OCI-LY7 (cell line): Measurements from ENCODE around the gene AK9. TPM values are rescaled to one million over a fixed set of nuclear protein-coding genes. Genes with fewer than 3 reads are reported as not detected.

Source experiments
- BruUV-seq: library from RNA; stranded (reverse); fragments of 400-500 nt; replicated peaks from 2 replicates; lab custom pipeline; 2021; lab: Mats Ljungman, UMichigan
- CTCF ChIA-PET: fragments of 300-600 bp; sonication (Branson Sonifier 250); formaldehyde crosslinking; loops from one replicate; lab custom pipeline; 2022; ENCODE audit warnings: antibody characterized with exemption; ENCODE audit not compliant: unreplicated experiment; lab: Charles Lee
- POLR2A ChIA-PET: fragments of 300-600 bp; sonication (Branson Sonifier 250); formaldehyde crosslinking; loops from one replicate; lab custom pipeline; 2022; ENCODE audit warnings: antibody characterized with exemption; lab: Charles Lee
- DNase-seq: peaks from one replicate; pipeline ENCODE4 v3.0.0-alpha.2; 2015; ENCODE audit warnings: low spot score
- H2AFZ ChIP-seq: fragments of 200-600 bp; sonication (generic), shearing (Covaris generic); 2 replicates; pipeline ENCODE4 v1.6.1; 2014; ENCODE audit warnings: mild to moderate bottlenecking, antibody characterized with exemption, low read length, moderate library complexity
- H3K27ac ChIP-seq: fragments of 200-600 bp; sonication (generic); 2 replicates; pipeline ENCODE4 v1.5.1; 2014; ENCODE audit warnings: mixed run types, low read depth, mild to moderate bottlenecking, moderate library complexity, low read length, inconsistent platforms; ENCODE audit not compliant: poor library complexity, severe bottlenecking
- H3K36me3 ChIP-seq: fragments of 200-600 bp; sonication (generic); 2 replicates; pipeline ENCODE4 v1.6.1; 2014; ENCODE audit warnings: mild to moderate bottlenecking, antibody characterized with exemption, low read length, moderate library complexity, mixed read lengths; ENCODE audit not compliant: insufficient read depth
- H3K4me1 ChIP-seq: fragments of 200-600 bp; sonication (generic); 2 replicates; pipeline ENCODE4 v1.5.1; 2014; ENCODE audit warnings: mild to moderate bottlenecking, low read length; ENCODE audit not compliant: insufficient read depth, poor library complexity, severe bottlenecking
- H3K4me2 ChIP-seq: fragments of 200-600 bp; sonication (generic); 2 replicates; pipeline ENCODE4 v1.6.1; 2014; ENCODE audit warnings: mild to moderate bottlenecking, low read length
- H3K4me3 ChIP-seq: fragments of 200-600 bp; sonication (generic); 2 replicates; pipeline ENCODE4 v1.5.1; 2014; ENCODE audit warnings: mild to moderate bottlenecking, low read depth, low read length; ENCODE audit not compliant: poor library complexity, severe bottlenecking
- H3K79me2 ChIP-seq: fragments of 200-600 bp; sonication (generic); 2 replicates; pipeline ENCODE4 v1.6.1; 2016; ENCODE audit warnings: low read depth, mild to moderate bottlenecking, low read length, moderate library complexity, mixed read lengths; ENCODE audit not compliant: insufficient read depth
- H3K9me2 ChIP-seq: fragments of 200-600 bp; sonication (generic); 2 replicates; pipeline ENCODE4 v1.6.1; 2016; ENCODE audit warnings: mild to moderate bottlenecking, low read length, mixed read lengths; ENCODE audit not compliant: insufficient read depth
- H3K9me3 ChIP-seq: fragments of 200-600 bp; sonication (generic); 2 replicates; pipeline ENCODE4 v1.6.1; 2014; ENCODE audit warnings: mild to moderate bottlenecking, mixed run types, low read length, mixed read lengths
- H4K20me1 ChIP-seq: fragments of 200-600 bp; sonication (generic); 2 replicates; pipeline ENCODE4 v1.6.1; 2014; ENCODE audit warnings: mild to moderate bottlenecking, antibody characterized with exemption, low read length, moderate library complexity, mixed read lengths; ENCODE audit not compliant: insufficient read depth
- CTCF ChIP-seq: fragments of 200-600 bp; sonication (generic); conservative IDR thresholded peaks from 2 replicates; pipeline ENCODE4 v1.5.1; 2014; ENCODE audit warnings: mild to moderate bottlenecking, antibody characterized with exemption, low read length, moderate library complexity, mixed read lengths
- EZH2phosphoT487 ChIP-seq: fragments of 200-600 bp; sonication (generic); IDR thresholded peaks from 2 replicates; pipeline ENCODE4 v1.6.1; 2018; ENCODE audit warnings: low read depth, borderline replicate concordance, mild to moderate bottlenecking, mixed run types, antibody characterized with exemption, low read length, moderate library complexity, mixed read lengths
- intact Hi-C: fragments of 100-400 bp; cut with micrococcal nuclease; formaldehyde crosslinking; loops from one replicate; pipeline ENCODE4 v1.10.0; 2022; ENCODE audit not compliant: unreplicated experiment
- total RNA-seq, 2 experiments: library from RNA; depleted of rRNA in 1 of 2; stranded (reverse); fragments of >200 nt in 1 of 2; shearing (Covaris generic) in 1 of 2; gene quantifications; 2 replicates each; pipeline ENCODE4 v1.2.3, GENCODE V29; 2014 to 2022

The AK9 gene
- total RNA-seq, 2 experiments from 2014 or later = 4.9 to 6.7 TPM

DNA sequence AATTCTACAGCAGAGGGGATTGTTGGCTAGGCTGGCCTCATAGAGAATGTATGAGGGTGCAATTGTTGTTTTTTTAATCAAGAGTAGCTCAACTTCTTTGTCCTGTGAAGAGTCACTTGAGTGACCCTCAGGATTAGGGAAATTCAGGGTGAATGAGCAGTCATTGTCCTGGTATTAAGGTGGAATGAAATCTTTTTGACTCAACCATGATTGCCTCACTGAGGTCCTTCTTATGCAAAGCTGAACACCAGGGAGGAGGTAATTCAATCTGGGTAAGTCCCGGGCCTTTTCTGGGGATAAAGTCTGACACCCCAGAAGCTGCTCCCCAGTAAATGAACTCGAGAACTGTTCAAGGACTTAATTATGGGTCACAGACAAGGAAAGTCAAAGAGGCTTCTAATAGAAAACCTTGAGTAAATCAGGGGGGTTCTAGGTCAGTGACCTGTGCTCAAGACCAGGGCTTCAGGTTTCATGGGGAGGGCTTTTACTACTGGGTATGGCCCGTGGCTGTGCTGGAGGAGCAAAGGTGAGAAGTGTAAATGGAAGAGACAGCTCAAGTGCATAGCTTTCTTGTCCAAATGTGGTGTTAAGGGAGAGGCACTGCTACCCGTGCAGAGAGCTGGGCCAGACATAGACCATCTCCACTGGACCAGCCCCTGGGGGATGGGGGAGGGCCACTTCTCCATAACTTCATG lies 182.7 kb downstream of the AK9 start:
- no peak for DNase-seq
- H2AFZ ChIP-seq = no peak overlapping the region
- H3K79me2 ChIP-seq = no peaks in the 10 kb centered on the region
- no peaks in the 10 kb centered on the region for H3K9me3 ChIP-seq
- H3K9me2 ChIP-seq = no peaks in the 10 kb centered on the region
- no peaks in the 10 kb centered on the region for H4K20me1 ChIP-seq
- intact Hi-C loops = no loop called here
- ChIA-PET CTCF (no interaction called here), POLR2A (interaction anchor here (0.5 to 1.3 kb wide), 7 partner anchors 12 to 1984 kb away, joined by 3 to 4 read pairs (median 3); no protein-coding TSS in a partner anchor)
- H3K4me3 ChIP-seq = no peak overlapping the region
- no peak overlapping the region for H3K4me2 ChIP-seq
- TF ChIP-seq EZH2phosphoT487 (no peak), CTCF (no peak)
- H3K36me3 ChIP-seq = no peaks in the 10 kb centered on the region
- H3K4me1 ChIP-seq = no peaks in the 10 kb centered on the region
- no TSS peak for BruUV-seq
- no peak overlapping the region for H3K27ac ChIP-seq

DNA sequence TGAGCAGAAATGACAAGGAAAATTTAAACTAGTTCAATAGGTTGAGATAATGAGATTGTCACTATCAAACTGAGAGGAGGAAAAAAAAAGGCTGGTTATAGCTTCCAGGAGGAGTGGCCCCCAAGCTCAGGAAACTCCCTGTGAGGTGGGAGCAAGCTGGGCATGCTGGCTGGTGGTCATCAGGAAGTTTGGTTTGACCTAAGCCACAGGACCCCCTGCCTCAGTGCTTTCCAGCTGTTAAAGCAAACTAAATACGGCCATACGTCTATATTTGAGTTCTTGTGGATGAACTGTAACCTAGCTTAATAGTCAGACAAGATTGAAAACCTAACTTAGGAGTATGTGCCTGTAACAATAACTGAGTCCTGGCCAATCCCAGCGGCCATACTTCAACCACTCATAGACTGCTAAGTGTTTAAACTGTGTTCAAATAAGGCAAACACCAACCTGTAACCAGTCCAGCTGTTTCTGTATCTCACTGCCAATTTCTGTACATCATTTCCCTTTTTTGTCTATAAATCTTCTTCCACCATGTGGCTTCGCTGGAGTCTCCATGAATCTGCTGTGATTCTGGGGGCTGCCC lies 183.4 kb downstream of the AK9 start:
- Histone ChIP-seq H3K36me3 (no peaks in the 10 kb centered on the region), H2AFZ (no peak overlapping the region), H3K4me1 (no peaks in the 10 kb centered on the region), H3K9me2 (no peaks in the 10 kb centered on the region), H3K4me3 (no peak overlapping the region), H3K27ac (no peak overlapping the region), H3K9me3 (no peaks in the 10 kb centered on the region), H3K79me2 (no peaks in the 10 kb centered on the region), H4K20me1 (no peaks in the 10 kb centered on the region), H3K4me2 (no peak overlapping the region)
- POLR2A ChIA-PET = interaction anchor here (0.6 to 1.3 kb wide), 6 partner anchors 12 to 1985 kb away, joined by 3 to 4 read pairs (median 3); no protein-coding TSS in a partner anchor
- no peak for DNase-seq
- intact Hi-C loops = no loop called here
- BruUV-seq = no TSS peak
- CTCF ChIA-PET = no interaction called here
- TF ChIP-seq EZH2phosphoT487 (no peak), CTCF (no peak)

DNA sequence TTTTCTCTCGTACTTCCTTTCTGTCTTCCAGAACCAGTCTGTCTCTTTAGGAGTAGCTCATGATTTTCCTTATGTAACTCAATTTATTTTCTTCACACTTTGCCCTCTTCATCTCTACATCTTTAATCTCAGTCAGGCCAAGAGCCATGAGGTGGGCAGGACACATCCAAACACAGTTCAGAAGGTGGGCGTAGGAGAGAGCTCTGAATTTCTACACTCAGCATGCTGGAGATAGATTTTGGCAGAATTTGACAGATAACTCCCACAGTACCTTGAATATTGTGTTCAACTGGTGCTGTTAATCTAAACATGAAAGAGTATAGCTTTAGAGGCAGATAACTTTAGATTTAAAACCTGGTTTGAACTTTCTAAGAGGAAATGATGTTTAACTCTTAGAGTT lies 184.2 kb downstream of the AK9 start:
- H4K20me1 ChIP-seq = no peaks in the 10 kb centered on the region
- no peaks in the 10 kb centered on the region for H3K79me2 ChIP-seq
- no peak overlapping the region for H3K4me3 ChIP-seq
- no peak overlapping the region for H2AFZ ChIP-seq
- ChIA-PET CTCF (no interaction called here), POLR2A (no interaction called here)
- no peak for TF ChIP-seq CTCF
- no peak for TF ChIP-seq EZH2phosphoT487
- no peaks in the 10 kb centered on the region for H3K9me2 ChIP-seq
- no TSS peak for BruUV-seq
- intact Hi-C loops = no loop called here
- no peak overlapping the region for H3K27ac ChIP-seq
- no peaks in the 10 kb centered on the region for H3K36me3 ChIP-seq
- no peaks in the 10 kb centered on the region for H3K4me1 ChIP-seq
- no peak for DNase-seq
- no peaks in the 10 kb centered on the region for H3K9me3 ChIP-seq
- H3K4me2 ChIP-seq = no peak overlapping the region
